K562 (cell line): Measurements from ENCODE around the gene PPP3CB. TPM values are rescaled to one million over a fixed set of nuclear protein-coding genes. Genes with fewer than 3 reads are reported as not detected.

ENCODE experiments used
- FOSL1 ChIP-seq: fragments of 200-800 bp; sonication (Bioruptor generic); conservative IDR thresholded peaks from 2 replicates; pipeline ENCODE4 v1.6.1; 2016; ENCODE audit warnings: missing genetic modification characterization, missing compliant biosample characterization
- GATAD2B ChIP-seq: fragments of 450-650 bp; IDR thresholded peaks from 2 replicates; pipeline ENCODE4 v1.6.1; 2017; ENCODE audit warnings: mild to moderate bottlenecking, borderline replicate concordance
- PPARD ChIP-seq: fragments of 250-450 bp; sonication (Bioruptor Pico); IDR thresholded peaks from 2 replicates; pipeline ENCODE4 v1.8.0; 2022; ENCODE audit warnings: inconsistent platforms, mild to moderate bottlenecking, moderate library complexity
- SIN3B ChIP-seq: fragments of 450-650 bp; IDR thresholded peaks from 2 replicates; pipeline ENCODE4 v1.6.1; 2017; ENCODE audit warnings: low read depth, mild to moderate bottlenecking, moderate library complexity
- TOE1 ChIP-seq, 2 experiments: fragments of 450-650 bp in 1 of 2; sonication (generic) in 1 of 2; formaldehyde crosslinking in 1 of 2; IDR thresholded peaks; 2 replicates each; pipeline versions ENCODE4 v1.7.1 to v1.8.0; 2016 to 2022; ENCODE audit warnings: borderline replicate concordance in 2 of 2, mild to moderate bottlenecking in 2 of 2, antibody characterized with exemption in 1 of 2, inconsistent platforms in 1 of 2, low read depth in 1 of 2, missing genetic modification reagents in 1 of 2, moderate library complexity in 1 of 2
- ZNF124 ChIP-seq: sonication (generic); formaldehyde crosslinking; IDR thresholded peaks from 2 replicates; pipeline ENCODE4 v1.8.1; 2022; ENCODE audit warnings: missing genetic modification reagents
- ZNF592 ChIP-seq: fragments of 450-650 bp; IDR thresholded peaks from 2 replicates; pipeline ENCODE4 v1.6.1; 2017; ENCODE audit warnings: antibody characterized with exemption, mild to moderate bottlenecking
- ZNF75A ChIP-seq: fragments of 450-650 bp; formaldehyde crosslinking; IDR thresholded peaks from 2 replicates; pipeline ENCODE4 v1.4.0; 2020; ENCODE audit warnings: mild to moderate bottlenecking
- polyA plus RNA-seq, 8 experiments: library from polyadenylated mRNA; depleted of rRNA in 4 of 8; stranded (reverse) in 5 of 8; unstranded in 3 of 8; fragments of >200 nt; fragmentation: Nextera tagmentation in 2 of 8; fragmentation: Illumina TruSeq in 1 of 8; extraction: Ambion mirVana in 2 of 8; extraction: Trizol in 1 of 8; gene quantifications; 2 replicates each; pipeline versions ENCODE4 v1.2.1 to v1.2.3, GENCODE V29; 2011 to 2014; ENCODE audit warnings: inconsistent platforms in 1 of 8, missing spikeins in 1 of 8
- total RNA-seq, 7 experiments: library from RNA; depleted of rRNA in 6 of 7; stranded (reverse); fragments of >200 nt in 6 of 7; fragmentation: Illumina TruSeq in 2 of 7; extraction: Trizol in 2 of 7; gene quantifications; 2 replicates each; pipeline versions ENCODE4 v1.2.1 to v1.2.3, GENCODE V29; 2011 to 2021; ENCODE audit warnings: low replicate concordance in 1 of 7
- TF ChIP-seq, protein P1 (sequence below): conservative IDR thresholded peaks from 2 replicates; pipeline ENCODE4 v1.6.1; 2011; ENCODE audit warnings: low read depth, mild to moderate bottlenecking, low read length; ENCODE audit not compliant: control insufficient read depth
- TF ChIP-seq, protein P2 (sequence below): fragments of 250-450 bp; sonication (Bioruptor Pico); IDR thresholded peaks from 2 replicates; pipeline ENCODE4 v1.4.0; 2020; ENCODE audit warnings: mild to moderate bottlenecking, moderate library complexity, borderline replicate concordance
- TF ChIP-seq, protein P3 (sequence below): fragments of 200-800 bp; sonication (Bioruptor generic); IDR thresholded peaks from 2 replicates; pipeline ENCODE4 v1.6.1; 2017; ENCODE audit warnings: missing genetic modification characterization, missing compliant biosample characterization

Gene PPP3CB
- total and polyA plus RNA-seq, 9 of the 15 experiments (the other 6 are each of a cell fraction or from before 2014, with no cell fraction given), result 9.6 to 27.6 (median 17.8) TPM

- TF ChIP-seq, protein P1, sequence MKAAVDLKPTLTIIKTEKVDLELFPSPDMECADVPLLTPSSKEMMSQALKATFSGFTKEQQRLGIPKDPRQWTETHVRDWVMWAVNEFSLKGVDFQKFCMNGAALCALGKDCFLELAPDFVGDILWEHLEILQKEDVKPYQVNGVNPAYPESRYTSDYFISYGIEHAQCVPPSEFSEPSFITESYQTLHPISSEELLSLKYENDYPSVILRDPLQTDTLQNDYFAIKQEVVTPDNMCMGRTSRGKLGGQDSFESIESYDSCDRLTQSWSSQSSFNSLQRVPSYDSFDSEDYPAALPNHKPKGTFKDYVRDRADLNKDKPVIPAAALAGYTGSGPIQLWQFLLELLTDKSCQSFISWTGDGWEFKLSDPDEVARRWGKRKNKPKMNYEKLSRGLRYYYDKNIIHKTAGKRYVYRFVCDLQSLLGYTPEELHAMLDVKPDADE, result peak; percentile 30; the same call in 1 of the 2 replicates
- peak; percentile 60; the same call in 1 of the 2 replicates for TF ChIP-seq FOSL1 (tag)
- TF ChIP-seq ZNF124 (CRISPR knock-in tag), result no peak
- TF ChIP-seq GATAD2B, result no peak
- no peak for TF ChIP-seq PPARD
- TF ChIP-seq, protein P2, sequence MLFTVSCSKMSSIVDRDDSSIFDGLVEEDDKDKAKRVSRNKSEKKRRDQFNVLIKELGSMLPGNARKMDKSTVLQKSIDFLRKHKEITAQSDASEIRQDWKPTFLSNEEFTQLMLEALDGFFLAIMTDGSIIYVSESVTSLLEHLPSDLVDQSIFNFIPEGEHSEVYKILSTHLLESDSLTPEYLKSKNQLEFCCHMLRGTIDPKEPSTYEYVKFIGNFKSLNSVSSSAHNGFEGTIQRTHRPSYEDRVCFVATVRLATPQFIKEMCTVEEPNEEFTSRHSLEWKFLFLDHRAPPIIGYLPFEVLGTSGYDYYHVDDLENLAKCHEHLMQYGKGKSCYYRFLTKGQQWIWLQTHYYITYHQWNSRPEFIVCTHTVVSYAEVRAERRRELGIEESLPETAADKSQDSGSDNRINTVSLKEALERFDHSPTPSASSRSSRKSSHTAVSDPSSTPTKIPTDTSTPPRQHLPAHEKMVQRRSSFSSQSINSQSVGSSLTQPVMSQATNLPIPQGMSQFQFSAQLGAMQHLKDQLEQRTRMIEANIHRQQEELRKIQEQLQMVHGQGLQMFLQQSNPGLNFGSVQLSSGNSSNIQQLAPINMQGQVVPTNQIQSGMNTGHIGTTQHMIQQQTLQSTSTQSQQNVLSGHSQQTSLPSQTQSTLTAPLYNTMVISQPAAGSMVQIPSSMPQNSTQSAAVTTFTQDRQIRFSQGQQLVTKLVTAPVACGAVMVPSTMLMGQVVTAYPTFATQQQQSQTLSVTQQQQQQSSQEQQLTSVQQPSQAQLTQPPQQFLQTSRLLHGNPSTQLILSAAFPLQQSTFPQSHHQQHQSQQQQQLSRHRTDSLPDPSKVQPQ (CRISPR knock-in tag), result no peak
- TF ChIP-seq SIN3B, result peak; percentile 19; the same call in 1 of the 2 replicates
- TF ChIP-seq, protein P3, sequence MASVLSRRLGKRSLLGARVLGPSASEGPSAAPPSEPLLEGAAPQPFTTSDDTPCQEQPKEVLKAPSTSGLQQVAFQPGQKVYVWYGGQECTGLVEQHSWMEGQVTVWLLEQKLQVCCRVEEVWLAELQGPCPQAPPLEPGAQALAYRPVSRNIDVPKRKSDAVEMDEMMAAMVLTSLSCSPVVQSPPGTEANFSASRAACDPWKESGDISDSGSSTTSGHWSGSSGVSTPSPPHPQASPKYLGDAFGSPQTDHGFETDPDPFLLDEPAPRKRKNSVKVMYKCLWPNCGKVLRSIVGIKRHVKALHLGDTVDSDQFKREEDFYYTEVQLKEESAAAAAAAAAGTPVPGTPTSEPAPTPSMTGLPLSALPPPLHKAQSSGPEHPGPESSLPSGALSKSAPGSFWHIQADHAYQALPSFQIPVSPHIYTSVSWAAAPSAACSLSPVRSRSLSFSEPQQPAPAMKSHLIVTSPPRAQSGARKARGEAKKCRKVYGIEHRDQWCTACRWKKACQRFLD, result 0 out of 2 replicates have a peak, but pooled peaks have one; percentile 69
- TF ChIP-seq ZNF75A (CRISPR knock-in tag), result no peak
- TF ChIP-seq ZNF592, result peak; percentile 19; the same call in 1 of the 2 replicates
- TF ChIP-seq TOE1 (IDR thresholded peaks at IDR 0.05; ENCODE audit: borderline replicate concordance), result peak; percentile 55
- TF ChIP-seq TOE1 (CRISPR knock-in tag; IDR thresholded peaks at IDR 0.05; ENCODE audit: borderline replicate concordance, low read depth), result no peak
Measured at GRCh38 chr10:73495226-73495883, 469 bp downstream of the PPP3CB start (continued).
